Type B pancreatic cell (in vitro differentiated cells): ENCODE measurements around the gene SLC47A2. TPM values are rescaled to one million over a fixed set of nuclear protein-coding genes. Genes with fewer than 3 reads are reported as not detected.

Experiments used
- DNase-seq: peaks from one replicate; pipeline ENCODE4 v3.0.0; 2021; ENCODE audit warnings: mixed read lengths; ENCODE audit not compliant: unreplicated experiment; ENCODE audit errors: extremely low spot score
- H3K27ac Mint-ChIP-seq: 2 replicates; pipeline ENCODE4 v1.8.0; 2021; ENCODE audit warnings: mild to moderate bottlenecking, mixed read lengths
- H3K27me3 Mint-ChIP-seq: 2 replicates; pipeline ENCODE4 v1.8.0; 2021; ENCODE audit warnings: mixed read lengths
- H3K36me3 Mint-ChIP-seq: 2 replicates; pipeline ENCODE4 v1.8.0; 2021; ENCODE audit warnings: mixed read lengths
- H3K4me1 Mint-ChIP-seq: one replicate; pipeline ENCODE4 v1.8.0; 2021; ENCODE audit warnings: mixed read lengths; ENCODE audit not compliant: unreplicated experiment
- H3K4me3 Mint-ChIP-seq: 2 replicates; pipeline ENCODE4 v1.8.0; 2021; ENCODE audit warnings: mild to moderate bottlenecking, mixed read lengths
- H3K9me3 Mint-ChIP-seq: 2 replicates; pipeline ENCODE4 v1.8.0; 2021; ENCODE audit warnings: mixed read lengths
- CTCF ChIP-seq: fragments of 200-600 bp; sonication (generic); conservative IDR thresholded peaks from 2 replicates; pipeline ENCODE4 v1.5.0; 2021; ENCODE audit warnings: antibody characterized with exemption, mild to moderate bottlenecking
- total RNA-seq: library from RNA; stranded (reverse); gene quantifications from 2 replicates; pipeline ENCODE4 v1.2.1, GENCODE V29; 2021; ENCODE audit warnings: low replicate concordance

SLC47A2 gene
- total RNA-seq, 1 donor from 2014 or later: not detected

GRCh38 chr17:19720631-19721426 lies 4.4 kb upstream of the SLC47A2 start:
- TF ChIP-seq CTCF: no peak
- Mint-ChIP-seq H3K27ac (no peak overlapping the region), H3K9me3 (no peaks in the 10 kb centered on the region), H3K4me1 (peaks cover 20% of the 10 kb centered on the region), H3K27me3 (peaks cover 3% of the 10 kb centered on the region), H3K36me3 (no peaks in the 10 kb centered on the region), H3K4me3 (no peak overlapping the region)
- no peak for DNase-seq

- H3K4me3 Mint-ChIP-seq: no peak overlapping the region
- peaks cover 3% of the 10 kb centered on the region for H3K27me3 Mint-ChIP-seq
- no peaks in the 10 kb centered on the region for H3K9me3 Mint-ChIP-seq
- H3K4me1 Mint-ChIP-seq: peaks cover 20% of the 10 kb centered on the region
- H3K27ac Mint-ChIP-seq: no peak overlapping the region
- H3K36me3 Mint-ChIP-seq: no peaks in the 10 kb centered on the region
- no peak for DNase-seq
- no peak for TF ChIP-seq CTCF
These were observed 3.8 kb upstream of the SLC47A2 start for GRCh38 chr17:19720210-19720475.

GRCh38 chr17:19719355-19720209 lies 3.2 kb upstream of the SLC47A2 start:
- no peak for TF ChIP-seq CTCF
- Mint-ChIP-seq H3K27ac (peak overlapping the region; percentile 9), H3K27me3 (peaks cover 3% of the 10 kb centered on the region), H3K9me3 (no peaks in the 10 kb centered on the region), H3K4me1 (peaks cover 20% of the 10 kb centered on the region), H3K36me3 (no peaks in the 10 kb centered on the region), H3K4me3 (no peak overlapping the region)
- DNase-seq: no peak

- H3K9me3 Mint-ChIP-seq: no peaks in the 10 kb centered on the region
- H3K36me3 Mint-ChIP-seq: no peaks in the 10 kb centered on the region
- peak overlapping the region; percentile 9 for H3K27ac Mint-ChIP-seq
- no peak for DNase-seq
- peaks cover 20% of the 10 kb centered on the region for H3K4me1 Mint-ChIP-seq
- H3K4me3 Mint-ChIP-seq: no peak overlapping the region
- TF ChIP-seq CTCF: peak; percentile 25
- peaks cover 3% of the 10 kb centered on the region for H3K27me3 Mint-ChIP-seq
These were observed 2.4 kb upstream of the SLC47A2 start for GRCh38 chr17:19718613-19719354.

- Mint-ChIP-seq H3K36me3 (no peaks in the 10 kb centered on the region), H3K27ac (no peak overlapping the region)
- DNase-seq: no peak
These were observed 1.7 kb upstream of the SLC47A2 start for GRCh38 chr17:19718041-19718612.

More at GRCh38 chr17:19718041-19718612, 1.7 kb upstream of the SLC47A2 start:
- no peak overlapping the region for H3K4me3 Mint-ChIP-seq
- H3K4me1 Mint-ChIP-seq: peaks cover 20% of the 10 kb centered on the region
- H3K9me3 Mint-ChIP-seq: no peaks in the 10 kb centered on the region
- no peak for TF ChIP-seq CTCF
- peaks cover 3% of the 10 kb centered on the region for H3K27me3 Mint-ChIP-seq
